WI38 (cell line): ENCODE data around the gene AMMECR1.
"Not testable (repeated sequence)": the region's sequence is repeated elsewhere in the genome, so short reads cannot be mapped to it uniquely, and the experiment has no call there.

Experiments used
- H3K4me3 ChIP-seq: 2 replicates; pipeline ENCODE4 v1.5.1; 2011; ENCODE audit warnings: low read depth, mild to moderate bottlenecking, control low read depth, low read length
- CTCF ChIP-seq: IDR thresholded peaks from 2 replicates; pipeline ENCODE4 v1.5.1; 2012; ENCODE audit warnings: low read depth, mild to moderate bottlenecking, control low read depth, low read length

AMMECR1 gene

DNA sequence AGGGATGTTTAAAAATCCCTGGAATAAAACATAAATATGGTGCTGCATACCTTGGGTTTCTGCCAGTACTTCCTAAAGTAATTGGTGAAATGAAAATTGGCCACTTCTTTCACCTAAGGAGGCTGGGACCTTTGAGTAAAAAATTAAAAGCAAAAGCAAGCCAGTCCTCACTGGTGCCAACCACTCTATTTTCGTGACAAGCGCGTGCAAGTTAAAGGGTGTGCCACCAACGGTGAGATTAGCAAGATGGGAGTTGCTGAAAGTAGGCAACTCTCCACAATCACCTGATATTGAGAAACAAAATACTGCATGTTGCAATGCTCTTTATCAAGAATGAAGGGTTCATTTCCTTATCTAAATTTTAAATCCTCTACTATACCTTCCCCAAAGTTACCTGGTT lies 21.1 kb upstream of the AMMECR1 start:
- no peak overlapping the region for H3K4me3 ChIP-seq
- TF ChIP-seq CTCF = no peak

GRCh38 chrX:110333458-110333857 lies 15.6 kb upstream of the AMMECR1 start:
- not testable (repeated sequence) for H3K4me3 ChIP-seq

DNA sequence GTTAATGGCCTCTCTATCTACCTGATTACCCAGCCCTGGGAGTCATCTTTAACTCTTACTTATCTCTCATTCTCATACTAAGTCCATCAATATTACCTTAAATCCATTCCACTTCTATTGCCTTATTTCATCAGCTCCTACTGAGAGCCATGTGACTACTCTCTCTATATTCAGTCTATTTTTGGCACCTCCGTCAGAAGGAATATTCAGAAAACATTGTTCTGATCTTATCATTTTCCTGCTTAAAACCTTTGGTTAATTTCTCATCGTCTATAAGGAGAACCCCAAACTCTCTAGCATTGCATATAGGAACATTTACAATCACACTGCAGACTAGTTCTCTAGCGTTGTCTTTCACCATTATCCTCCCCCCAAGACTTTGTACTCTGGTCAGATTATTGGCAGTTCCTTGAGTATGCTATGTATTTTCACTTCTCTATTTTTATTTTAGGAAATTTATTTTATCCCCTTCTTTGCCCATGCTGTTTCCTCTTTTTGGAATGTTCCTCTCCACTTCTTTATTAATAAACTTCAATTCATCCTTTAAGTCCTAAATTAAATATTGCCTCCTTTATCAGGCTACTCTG lies 13.7 kb upstream of the AMMECR1 start:
- H3K4me3 ChIP-seq = no peak overlapping the region
- TF ChIP-seq CTCF = no peak

DNA sequence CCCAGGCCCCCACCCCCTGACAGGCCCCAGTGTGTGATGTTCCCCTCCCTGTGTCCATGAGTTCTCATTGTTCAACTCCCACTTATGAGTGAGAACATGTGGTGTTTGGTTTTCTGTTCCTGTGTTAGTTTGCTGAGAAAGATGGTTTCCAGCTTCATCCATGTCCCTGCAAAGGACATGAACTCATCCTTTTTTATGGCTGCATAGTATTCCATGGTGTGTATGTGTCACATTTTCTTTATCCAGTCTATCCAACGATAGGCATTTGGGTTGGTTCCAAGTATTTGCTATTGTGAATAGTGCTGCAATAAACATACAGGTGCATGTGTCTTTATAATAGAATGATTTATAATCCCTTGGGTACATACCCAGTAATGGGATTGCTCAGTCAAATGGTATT lies 10.7 kb upstream of the AMMECR1 start:
- not testable (repeated sequence) for H3K4me3 ChIP-seq

DNA sequence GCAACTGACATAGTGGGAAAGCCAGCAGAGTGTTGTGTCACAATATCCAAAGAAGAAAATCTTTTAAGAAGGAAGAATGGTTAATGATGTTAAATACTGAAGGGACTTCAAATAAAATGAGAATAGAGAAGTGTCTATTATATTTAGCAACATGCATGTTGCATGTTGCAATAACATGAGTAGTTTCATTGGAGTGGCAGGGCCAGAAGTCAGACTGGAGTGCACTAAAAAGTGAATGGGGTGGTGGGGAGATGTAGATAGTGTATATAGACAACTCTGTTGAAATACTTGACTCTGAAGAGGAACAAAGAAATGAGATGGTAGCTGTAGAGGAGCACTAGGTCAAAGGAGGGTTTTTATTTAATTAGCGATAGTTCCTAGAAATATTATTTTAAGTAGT lies 9.5 kb upstream of the AMMECR1 start:
- H3K4me3 ChIP-seq = no peak overlapping the region
- no peak for TF ChIP-seq CTCF

DNA sequence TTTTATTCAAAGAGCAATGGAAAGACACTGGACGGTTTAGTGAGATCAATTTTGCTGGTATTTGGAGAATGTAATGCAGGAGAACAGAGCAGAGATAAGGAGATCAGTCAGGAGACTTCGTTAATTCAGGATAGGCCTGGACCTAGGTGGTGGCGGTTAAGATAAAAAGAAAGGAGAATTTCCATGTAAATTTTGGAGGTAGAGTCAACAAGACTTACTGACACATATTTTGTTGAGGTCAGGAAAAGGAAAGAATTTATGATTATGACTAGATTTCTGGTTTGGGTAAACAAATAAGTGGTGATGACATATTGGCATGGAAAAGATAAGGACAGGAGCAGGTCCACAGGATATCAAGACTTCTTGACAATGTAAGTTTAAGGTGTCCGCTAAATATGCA lies 8.8 kb upstream of the AMMECR1 start:
- H3K4me3 ChIP-seq = no peak overlapping the region
- TF ChIP-seq CTCF = no peak

DNA sequence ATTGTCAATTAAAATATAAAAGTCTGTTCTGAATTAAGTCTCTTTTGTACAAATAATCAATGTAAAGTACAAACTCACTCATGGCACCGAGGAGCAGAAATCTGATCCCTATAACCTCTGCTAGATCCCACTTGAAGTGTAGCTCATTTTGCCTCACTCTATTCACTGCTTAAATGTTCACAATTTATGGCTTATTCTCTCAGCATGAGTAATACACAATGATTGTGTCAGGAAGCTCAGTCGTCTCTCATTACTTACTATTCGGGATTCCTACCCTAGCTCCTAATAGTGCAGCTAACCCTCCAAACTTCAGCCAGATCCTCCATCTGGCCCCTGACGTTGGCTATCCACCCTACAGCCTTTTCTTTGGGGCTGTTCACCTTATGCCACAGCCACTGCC lies 4.7 kb upstream of the AMMECR1 start:
- TF ChIP-seq CTCF = no peak

GRCh38 chrX:110321670-110322069 lies 3.8 kb upstream of the AMMECR1 start:
- H3K4me3 ChIP-seq = no peak overlapping the region
- no peak for TF ChIP-seq CTCF

More for the DNA sequence above, 4.7 kb upstream of the AMMECR1 start:
- H3K4me3 ChIP-seq = no peak overlapping the region
